DMS53 treated with DMSO at 0.1 percent for 48 hours (cell line): ENCODE data around the gene HAO2.

Experiments used
- DNase-seq: peaks from one replicate; lab custom pipeline; 2025; ENCODE audit not compliant: unreplicated experiment; lab: John Stamatoyannopoulos, UW

HAO2 gene

GRCh38 chr1:119431836-119432235 is 63.3 kb downstream of the HAO2 start:
- no peak for DNase-seq

- no peak for DNase-seq
Observed at GRCh38 chr1:119435052-119435451, 66.5 kb downstream of the HAO2 start.

GRCh38 chr1:119438761-119439160 is 70.2 kb downstream of the HAO2 start:
- DNase-seq: no peak

GRCh38 chr1:119440721-119441307 is 72.2 kb downstream of the HAO2 start:
- DNase-seq: no peak

GRCh38 chr1:119442756-119443155 is 74.2 kb downstream of the HAO2 start:
- no peak for DNase-seq
